Ectodermal cell (in vitro differentiated cells): Measurements from ENCODE around the gene STAG3.
"Not testable (repeated sequence)": the region's sequence is repeated elsewhere in the genome, so short reads cannot be mapped to it uniquely, and the experiment has no call there.

Experiments
- H3K27ac ChIP-seq: 2 replicates; pipeline ENCODE4 v1.7.0; 2013; ENCODE audit warnings: mild to moderate bottlenecking, low read depth, low read length; ENCODE audit not compliant: insufficient read depth, poor library complexity, severe bottlenecking
- H3K27me3 ChIP-seq: 2 replicates; pipeline ENCODE4 v1.7.0; 2013; ENCODE audit warnings: mild to moderate bottlenecking, low read length; ENCODE audit not compliant: insufficient read depth, control insufficient read depth, poor library complexity, severe bottlenecking
- H3K36me3 ChIP-seq: one replicate; pipeline ENCODE4 v1.7.0; 2013; ENCODE audit warnings: low read length; ENCODE audit not compliant: control insufficient read depth, insufficient read depth
- H3K4me1 ChIP-seq: one replicate; pipeline ENCODE4 v1.7.0; 2013; ENCODE audit warnings: low read length; ENCODE audit not compliant: control insufficient read depth, insufficient read depth
- H3K4me3 ChIP-seq: 2 replicates; pipeline ENCODE4 v1.7.0; 2013; ENCODE audit warnings: low read depth, low read length, control low read depth; ENCODE audit not compliant: insufficient read depth
- H3K9me3 ChIP-seq: 2 replicates; pipeline ENCODE4 v1.7.0; 2013; ENCODE audit warnings: mild to moderate bottlenecking, low read length, moderate library complexity; ENCODE audit not compliant: control insufficient read depth
- WGBS, 2 experiments: methylation state at CpG; one replicate each; pipeline ENCODE4 v1.1.7; 2013; ENCODE audit warnings: missing lambda C conversion rate in 2 of 2; 5-methylcytosine and 5-hydroxymethylcytosine counted together

STAG3 gene

DNA sequence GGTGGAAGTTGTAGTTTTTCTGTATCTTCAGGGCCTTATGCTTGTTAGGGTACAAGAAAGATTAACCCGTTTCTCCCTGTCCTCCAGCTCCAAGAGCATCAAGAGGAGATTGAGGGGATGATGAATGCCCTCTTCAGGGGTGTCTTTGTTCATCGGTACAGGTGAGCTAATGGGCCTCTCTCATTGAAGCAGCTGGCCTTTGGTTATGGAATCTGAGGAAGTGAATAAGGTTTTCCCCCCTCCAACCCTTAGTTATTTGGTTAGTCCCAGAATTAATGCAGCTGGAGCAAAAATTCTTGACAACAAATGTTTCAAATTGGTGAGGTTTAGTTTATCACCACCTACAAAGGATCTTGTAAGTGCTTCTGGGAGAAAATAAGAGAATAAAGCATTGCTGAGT, 17.5 kb downstream of the STAG3 start:
- no peaks in the 10 kb centered on the region for H3K9me3 ChIP-seq
- no peaks in the 10 kb centered on the region for H3K4me1 ChIP-seq
- H3K27ac ChIP-seq: no peak overlapping the region
- no peaks in the 10 kb centered on the region for H3K27me3 ChIP-seq
- H3K4me3 ChIP-seq: no peak overlapping the region
- 76 to 94% methylated on average over 2 of the region's 2 CpGs for WGBS, 2 experiments
- no peaks in the 10 kb centered on the region for H3K36me3 ChIP-seq

- not testable (repeated sequence) for H3K27me3 ChIP-seq, H3K9me3 ChIP-seq, H3K4me1 ChIP-seq, H3K36me3 ChIP-seq, H3K4me3 ChIP-seq, H3K27ac ChIP-seq
- WGBS, 2 experiments: 89 to 96% methylated on average over 5 to 6 of the region's 6 CpGs
Observed at GRCh38 chr7:100195901-100196322, 18.2 kb downstream of the STAG3 start.

DNA sequence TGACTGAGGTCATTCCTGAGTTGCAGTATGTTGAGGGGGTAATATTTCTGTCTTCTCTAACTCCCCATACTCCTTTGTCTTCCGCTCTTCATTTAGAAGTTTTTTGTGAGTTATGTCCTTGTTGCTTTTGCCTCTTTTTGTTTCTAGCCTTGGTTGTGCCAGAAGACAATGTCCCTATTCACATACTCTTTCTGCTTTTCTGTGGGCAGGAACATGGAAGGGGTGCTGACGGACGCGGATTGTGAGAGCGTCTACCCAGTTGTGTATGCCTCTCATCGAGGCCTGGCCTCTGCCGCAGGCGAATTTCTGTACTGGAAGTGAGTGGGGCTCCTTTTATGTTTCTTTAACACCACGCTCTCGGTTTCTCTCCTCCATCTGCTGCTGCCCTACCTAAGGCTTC, 20.5 kb downstream of the STAG3 start:
- no peaks in the 10 kb centered on the region for H3K4me1 ChIP-seq
- H3K9me3 ChIP-seq: no peaks in the 10 kb centered on the region
- H3K27me3 ChIP-seq: no peaks in the 10 kb centered on the region
- H3K4me3 ChIP-seq: no peak overlapping the region
- H3K27ac ChIP-seq: no peak overlapping the region
- WGBS, 2 experiments: 91 to 97% methylated on average over 9 to 10 of the region's 10 CpGs
- H3K36me3 ChIP-seq: no peaks in the 10 kb centered on the region

- H3K4me3 ChIP-seq: no peak overlapping the region
- H3K27me3 ChIP-seq: no peaks in the 10 kb centered on the region
- no peak overlapping the region for H3K27ac ChIP-seq
- 90 to 91% methylated on average over 11 of the region's 11 CpGs for WGBS, 2 experiments
- peaks cover 6% of the 10 kb centered on the region for H3K4me1 ChIP-seq
- H3K36me3 ChIP-seq: no peaks in the 10 kb centered on the region
- no peaks in the 10 kb centered on the region for H3K9me3 ChIP-seq
Observed at GRCh38 chr7:100200693-100201092, 23.0 kb downstream of the STAG3 start.

GRCh38 chr7:100204454-100204853, 26.7 kb downstream of the STAG3 start:
- H3K4me1 ChIP-seq: peaks cover 6% of the 10 kb centered on the region
- no peaks in the 10 kb centered on the region for H3K36me3 ChIP-seq
- H3K9me3 ChIP-seq: no peaks in the 10 kb centered on the region
- H3K27ac ChIP-seq: no peak overlapping the region
- WGBS, 2 experiments: 93% methylated on average over 9 of the region's 9 CpGs
- H3K4me3 ChIP-seq: no peak overlapping the region
- H3K27me3 ChIP-seq: no peaks in the 10 kb centered on the region

GRCh38 chr7:100208911-100209408, 31.2 kb downstream of the STAG3 start:
- H3K4me3 ChIP-seq: no peak overlapping the region
- no peaks in the 10 kb centered on the region for H3K9me3 ChIP-seq
- peaks cover 13% of the 10 kb centered on the region for H3K4me1 ChIP-seq
- no peaks in the 10 kb centered on the region for H3K27me3 ChIP-seq
- H3K36me3 ChIP-seq: no peaks in the 10 kb centered on the region
- no peak overlapping the region for H3K27ac ChIP-seq
- 86% methylated on average over 6 of the region's 6 CpGs for WGBS, 2 experiments

- H3K36me3 ChIP-seq: no peaks in the 10 kb centered on the region
- no peak overlapping the region for H3K4me3 ChIP-seq
- H3K4me1 ChIP-seq: peaks cover 13% of the 10 kb centered on the region
- H3K9me3 ChIP-seq: no peaks in the 10 kb centered on the region
- H3K27me3 ChIP-seq: no peaks in the 10 kb centered on the region
- H3K27ac ChIP-seq: no peak overlapping the region
- WGBS, 2 experiments: 89 to 92% methylated on average over 6 of the region's 6 CpGs
Observed at GRCh38 chr7:100209493-100209892, 31.8 kb downstream of the STAG3 start.

GRCh38 chr7:100210805-100211204, 33.1 kb downstream of the STAG3 start:
- no peaks in the 10 kb centered on the region for H3K36me3 ChIP-seq
- H3K9me3 ChIP-seq: no peaks in the 10 kb centered on the region
- H3K4me3 ChIP-seq: no peak overlapping the region
- no peak overlapping the region for H3K27ac ChIP-seq
- H3K27me3 ChIP-seq: no peaks in the 10 kb centered on the region
- WGBS, 2 experiments: 90 to 97% methylated on average over 5 of the region's 5 CpGs
- peaks cover 7% of the 10 kb centered on the region for H3K4me1 ChIP-seq

DNA sequence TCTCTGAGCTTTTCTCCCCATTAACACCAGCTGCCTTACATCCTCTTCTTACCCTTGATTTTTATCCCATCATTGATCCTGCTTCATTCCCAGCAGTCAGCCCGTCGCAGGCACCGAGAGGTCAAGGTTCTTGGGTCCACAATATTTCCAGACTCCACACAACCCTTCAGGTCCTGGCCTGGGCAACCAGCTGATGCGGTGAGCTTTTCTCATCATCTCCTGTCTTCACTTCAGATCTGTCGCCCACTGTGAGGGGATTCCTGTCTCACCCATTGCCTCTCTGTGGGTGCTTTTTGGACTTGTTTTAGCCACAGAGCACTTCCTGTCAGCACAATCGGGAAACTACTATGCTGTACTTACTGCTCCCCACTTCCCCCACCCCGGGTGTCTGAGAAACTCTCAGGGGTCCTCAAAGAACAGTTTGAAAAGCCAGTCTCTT, 33.6 kb downstream of the STAG3 start:
- Histone ChIP-seq H3K4me1 (peaks cover 7% of the 10 kb centered on the region), H3K9me3 (no peaks in the 10 kb centered on the region), H3K27me3 (no peaks in the 10 kb centered on the region), H3K27ac (no peak overlapping the region), H3K36me3 (no peaks in the 10 kb centered on the region), H3K4me3 (no peak overlapping the region)
- 89 to 95% methylated on average over 7 of the region's 7 CpGs for WGBS, 2 experiments

DNA sequence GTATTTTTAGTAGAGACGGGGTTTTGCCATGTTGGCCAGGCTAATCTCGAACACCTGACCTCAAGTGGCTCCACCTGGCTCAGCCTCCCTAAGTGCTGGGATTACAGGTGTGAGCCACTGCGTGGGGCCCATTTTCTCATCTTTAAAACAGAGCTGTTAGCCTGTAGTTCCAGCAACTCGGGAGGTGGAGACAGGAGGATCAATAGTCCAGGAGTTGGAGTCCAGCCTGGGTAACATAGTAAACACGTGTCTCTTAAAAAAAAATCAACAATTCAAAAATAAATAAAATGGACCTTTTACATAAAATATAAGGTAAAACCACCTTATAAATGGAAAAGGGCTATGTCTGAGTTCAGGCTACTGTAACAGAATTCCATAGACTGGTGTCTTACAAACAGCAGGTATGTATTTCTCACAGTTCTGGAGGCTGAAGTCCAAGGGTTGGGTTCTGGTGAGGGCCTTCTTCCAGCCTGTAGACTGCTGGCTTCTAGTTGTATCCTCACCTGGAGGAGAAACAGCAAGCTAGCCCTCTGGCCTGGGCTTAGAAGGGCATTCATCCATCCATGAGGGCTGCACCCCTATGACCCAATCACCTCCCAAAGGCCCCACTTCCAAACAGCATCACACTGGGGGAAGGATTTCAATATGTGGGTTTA, 35.0 kb downstream of the STAG3 start:
- H3K4me1 ChIP-seq: peaks cover 7% of the 10 kb centered on the region

More for the DNA sequence above, 35.0 kb downstream of the STAG3 start:
- WGBS, 2 experiments: 81 to 86% methylated on average over 4 to 5 of the region's 5 CpGs
- no peak overlapping the region for H3K4me3 ChIP-seq
- H3K36me3 ChIP-seq: no peaks in the 10 kb centered on the region
- H3K9me3 ChIP-seq: no peaks in the 10 kb centered on the region
- no peak overlapping the region for H3K27ac ChIP-seq
- no peaks in the 10 kb centered on the region for H3K27me3 ChIP-seq
